Measurements from ENCODE around the gene C6orf89.

The C6orf89 gene

GRCh38 chr6:36858407-36858981 lies 27.3 kb upstream of the C6orf89 start:
- POLR2A ChIA-PET = no interaction called here

GRCh38 chr6:36860126-36860525 lies 25.6 kb upstream of the C6orf89 start:
- TF ChIP-seq CTCF (IDR thresholded peaks at IDR 0.05; ENCODE audit: insufficient read depth, low read length, missing control alignments) = no peak
- H3K4me3 ChIP-seq (ENCODE audit: low read depth, low read length) = no peak overlapping the region
- ChIA-PET CTCF (interaction anchor here (0.6 to 3.3 kb wide), 5 partner anchors 9 to 733 kb away, joined by 3 to 32 read pairs (median 4); partner anchors contain the start of genes C6orf89 and MTCH1), POLR2A (no interaction called here)
- no peak for DNase-seq (ENCODE audit: low read depth, low spot score)

More at GRCh38 chr6:36858407-36858981, 27.3 kb upstream of the C6orf89 start:
- TF ChIP-seq CTCF (IDR thresholded peaks at IDR 0.05; ENCODE audit: insufficient read depth, low read length, missing control alignments) = no peak
- H3K4me3 ChIP-seq (ENCODE audit: low read depth, low read length) = no peak overlapping the region
- no peak for DNase-seq (ENCODE audit: low read depth, low spot score)
- CTCF ChIA-PET = interaction anchor here (1.2 to 3.3 kb wide), 5 partner anchors 7 to 95 kb away, joined by 3 to 32 read pairs (median 3); no protein-coding TSS in a partner anchor

- POLR2A ChIA-PET = no interaction called here
- no peak overlapping the region for H3K4me3 ChIP-seq (ENCODE audit: low read depth, low read length)
- no peak for TF ChIP-seq CTCF (IDR thresholded peaks at IDR 0.05; ENCODE audit: insufficient read depth, low read length, missing control alignments)
- CTCF ChIA-PET = interaction anchor here (0.9 to 15.1 kb wide), 2 partner anchors 11 to 23 kb away, joined by 3 to 132 read pairs; partner anchors contain the start of gene C6orf89
- DNase-seq (ENCODE audit: low read depth, low spot score) = no peak
Measured at GRCh38 chr6:36862164-36862847, 23.4 kb upstream of the C6orf89 start.

- no peak for DNase-seq (ENCODE audit: low read depth, low spot score)
- no peak for TF ChIP-seq CTCF (IDR thresholded peaks at IDR 0.05; ENCODE audit: insufficient read depth, low read length, missing control alignments)
- ChIA-PET CTCF (interaction anchor here (0.9 to 15.1 kb wide), 2 partner anchors 12 to 23 kb away, joined by 3 to 132 read pairs; partner anchors contain the start of gene C6orf89), POLR2A (no interaction called here)
- H3K4me3 ChIP-seq (ENCODE audit: low read depth, low read length) = no peak overlapping the region
Measured at GRCh38 chr6:36862848-36863382, 22.8 kb upstream of the C6orf89 start.

GRCh38 chr6:36863670-36864540 lies 21.8 kb upstream of the C6orf89 start:
- H3K4me3 ChIP-seq (ENCODE audit: low read depth, low read length) = no peak overlapping the region
- ChIA-PET POLR2A (interaction anchor here (1.3 kb wide), 1 partner anchor 11 kb away, joined by 5 read pairs; the partner anchor contains the start of gene PPIL1), CTCF (interaction anchor here (0.6 to 15.1 kb wide), 4 partner anchors 13 to 154 kb away, joined by 3 to 132 read pairs (median 8); no protein-coding TSS in a partner anchor)
- DNase-seq (ENCODE audit: low read depth, low spot score) = no peak
- no peak for TF ChIP-seq CTCF (IDR thresholded peaks at IDR 0.05; ENCODE audit: insufficient read depth, low read length, missing control alignments)
